HG02870 (cell line): ENCODE measurements around the gene TMEM119.
"Not testable (repeated sequence)": the region's sequence is repeated elsewhere in the genome, so short reads cannot be mapped to it uniquely, and the experiment has no call there.

ENCODE experiments used
- ATAC-seq: cut with Tn5 transposase; IDR thresholded peaks from one replicate; pipeline ENCODE4 v1.9.1; 2021; ENCODE audit warnings: mild to moderate bottlenecking, moderate library complexity; ENCODE audit not compliant: unreplicated experiment

Gene TMEM119

DNA sequence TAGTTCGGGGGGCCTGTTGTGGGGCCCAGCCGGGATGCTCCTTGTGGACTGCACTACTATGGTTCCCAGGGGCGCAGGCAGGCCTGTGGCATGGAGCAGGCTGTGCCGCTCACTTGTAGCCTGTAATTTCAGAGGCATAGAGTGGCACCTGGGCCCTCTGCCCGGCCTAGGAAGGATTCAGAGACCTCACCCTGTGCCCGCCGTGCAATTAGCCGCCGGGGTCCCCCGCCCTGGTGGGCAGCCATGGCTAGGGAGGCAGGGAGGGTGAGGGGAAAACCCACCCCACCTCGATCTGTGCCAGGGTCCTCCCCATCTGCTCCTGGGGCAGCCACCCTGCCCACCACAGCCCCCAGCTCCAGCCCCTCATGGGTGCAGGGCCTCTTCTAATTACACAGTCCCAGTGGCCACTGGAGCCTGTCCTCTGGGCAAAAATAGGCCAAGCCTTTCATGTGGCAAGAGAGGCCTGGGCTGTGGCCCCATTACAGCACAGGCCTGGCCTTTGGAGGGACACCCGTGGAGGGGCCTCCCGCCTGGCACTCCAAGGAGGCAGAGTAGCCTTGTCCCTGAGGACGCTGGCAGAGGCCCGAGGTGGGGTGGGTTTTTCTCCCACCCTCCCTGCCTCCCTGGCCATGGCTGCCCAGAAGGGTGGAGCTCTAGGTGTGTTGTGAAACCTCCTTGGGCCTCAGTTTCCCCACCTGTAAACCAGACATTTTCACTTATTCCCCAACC, 5.3 kb upstream of the TMEM119 start:
- no peak for ATAC-seq

DNA sequence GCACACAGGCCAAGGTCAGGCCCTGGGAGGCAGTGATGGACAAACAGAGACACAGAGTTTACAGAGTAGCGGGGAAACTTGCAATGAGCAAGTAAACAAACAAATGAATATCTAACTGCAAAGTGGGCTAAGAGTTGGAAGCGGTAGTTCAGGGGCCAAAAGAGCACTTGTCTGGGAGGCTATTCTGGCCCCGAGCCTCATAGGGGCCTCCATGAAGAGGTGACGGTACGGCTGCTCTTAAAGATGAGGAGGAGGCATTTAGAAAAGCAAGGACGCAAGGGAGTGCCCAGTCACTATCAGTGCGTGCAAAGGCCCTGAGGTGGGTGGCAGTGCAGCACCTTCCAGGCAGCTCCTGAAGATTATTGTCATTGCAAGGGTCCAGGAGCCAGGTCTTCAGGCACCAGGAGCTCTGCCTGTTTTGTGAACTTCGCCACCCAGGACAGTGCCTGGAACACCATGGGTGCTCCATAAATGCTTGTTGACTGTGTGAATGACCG, 4.4 kb upstream of the TMEM119 start:
- ATAC-seq: no peak

DNA sequence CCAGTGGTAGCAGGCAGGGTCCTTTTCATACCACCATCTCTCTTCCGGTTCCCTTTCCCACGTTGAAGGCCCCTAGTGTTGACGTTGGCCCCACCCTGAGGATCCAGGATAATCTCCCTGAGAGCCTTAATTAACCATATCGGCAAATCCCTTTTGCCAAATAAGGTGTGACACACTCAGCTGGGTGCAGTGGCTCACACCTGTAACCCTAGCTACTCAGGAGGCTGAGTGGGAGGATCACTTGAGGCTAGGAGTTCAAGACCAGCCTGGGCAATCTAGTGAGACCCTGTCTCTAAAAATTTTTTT, 2.8 kb upstream of the TMEM119 start:
- no peak for ATAC-seq

DNA sequence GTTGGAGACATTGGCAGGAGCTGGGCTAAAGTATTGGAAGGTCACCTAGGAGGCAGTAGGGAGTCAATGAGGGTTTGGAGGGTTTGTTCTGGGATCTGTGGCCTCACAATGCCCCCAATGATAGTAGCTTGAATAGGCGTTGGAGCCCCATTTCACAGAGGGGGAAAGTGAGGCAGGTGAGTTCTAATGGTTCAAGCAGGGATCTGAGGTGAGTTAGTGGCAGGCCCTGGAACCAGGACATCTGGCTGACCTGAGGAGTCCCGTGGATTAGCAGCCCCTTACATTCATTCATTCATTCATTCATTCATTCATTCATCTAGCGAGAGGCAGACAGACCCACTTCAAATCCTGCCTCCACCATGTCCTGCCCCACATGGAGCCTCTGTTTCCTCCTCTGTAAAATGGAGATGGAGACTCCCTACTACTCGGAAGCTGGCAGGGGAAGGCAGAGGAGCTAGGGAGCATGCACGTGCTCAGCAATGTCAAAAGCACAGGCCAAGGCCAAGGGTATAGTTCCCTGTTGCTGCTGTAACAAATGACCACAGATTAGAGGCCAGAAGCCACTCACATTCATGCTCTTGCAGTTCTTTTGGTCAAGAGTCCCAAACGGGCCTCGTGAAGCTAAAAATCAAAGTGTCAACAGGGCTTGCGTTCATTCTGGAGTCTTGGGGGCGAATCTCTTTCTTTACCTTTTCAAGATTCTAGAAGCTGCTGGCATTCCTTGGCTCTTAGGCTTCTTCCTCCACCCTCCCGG, 2.2 kb upstream of the TMEM119 start:
- no peak for ATAC-seq

DNA sequence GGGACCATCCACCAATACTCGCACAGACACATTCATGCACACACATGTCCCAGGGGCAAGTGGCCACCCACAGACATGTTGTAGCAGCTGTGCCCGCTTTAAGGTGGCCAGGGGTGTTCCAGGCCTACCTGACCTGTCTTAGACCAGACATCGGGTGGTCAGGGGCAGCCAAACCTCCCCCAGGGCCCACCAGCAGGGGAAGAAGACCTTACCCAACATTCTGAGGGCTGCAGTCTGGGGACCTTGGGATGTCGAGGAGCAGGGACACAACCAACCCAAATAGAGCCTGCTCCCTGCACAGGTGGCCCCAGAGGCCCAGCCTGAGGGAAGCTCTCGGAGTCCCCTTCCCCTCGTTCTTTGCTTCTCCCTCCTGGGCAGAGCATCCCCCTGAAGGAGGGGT, 1.7 kb upstream of the TMEM119 start:
- no peak for ATAC-seq

DNA sequence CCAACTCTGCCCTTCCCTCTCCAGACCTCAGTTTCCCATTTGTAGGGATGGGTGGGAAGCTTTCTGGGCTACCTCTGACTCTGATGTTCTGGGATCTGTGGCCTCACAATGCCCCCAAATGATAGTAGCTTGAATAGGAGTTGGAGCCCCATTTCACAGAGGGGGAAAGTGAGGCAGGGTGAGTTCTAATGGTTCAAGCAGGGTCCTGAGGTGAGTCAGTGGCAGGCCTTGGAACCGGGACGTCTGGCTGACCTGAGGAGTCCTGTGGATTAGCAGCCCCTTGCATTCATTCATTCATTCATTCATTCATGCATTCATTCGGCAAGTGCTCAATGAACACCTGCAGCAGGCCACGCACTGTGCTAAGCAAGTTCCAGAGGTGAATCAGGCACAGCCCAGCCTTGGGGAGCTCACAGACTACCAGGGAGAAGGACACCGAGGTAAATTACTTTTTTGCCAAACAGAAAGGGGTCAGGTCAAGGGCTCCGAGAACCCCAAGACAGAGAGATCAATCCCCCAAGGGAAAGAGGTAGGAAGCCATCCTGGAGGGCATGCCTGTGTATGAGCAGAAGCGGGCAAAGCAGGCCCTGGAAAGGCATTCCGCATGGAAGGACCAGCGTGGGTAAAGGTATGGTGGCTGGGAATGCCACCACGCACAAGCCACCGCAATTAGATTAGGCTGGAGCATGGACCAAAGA, 818 bp upstream of the TMEM119 start:
- no peak for ATAC-seq

DNA sequence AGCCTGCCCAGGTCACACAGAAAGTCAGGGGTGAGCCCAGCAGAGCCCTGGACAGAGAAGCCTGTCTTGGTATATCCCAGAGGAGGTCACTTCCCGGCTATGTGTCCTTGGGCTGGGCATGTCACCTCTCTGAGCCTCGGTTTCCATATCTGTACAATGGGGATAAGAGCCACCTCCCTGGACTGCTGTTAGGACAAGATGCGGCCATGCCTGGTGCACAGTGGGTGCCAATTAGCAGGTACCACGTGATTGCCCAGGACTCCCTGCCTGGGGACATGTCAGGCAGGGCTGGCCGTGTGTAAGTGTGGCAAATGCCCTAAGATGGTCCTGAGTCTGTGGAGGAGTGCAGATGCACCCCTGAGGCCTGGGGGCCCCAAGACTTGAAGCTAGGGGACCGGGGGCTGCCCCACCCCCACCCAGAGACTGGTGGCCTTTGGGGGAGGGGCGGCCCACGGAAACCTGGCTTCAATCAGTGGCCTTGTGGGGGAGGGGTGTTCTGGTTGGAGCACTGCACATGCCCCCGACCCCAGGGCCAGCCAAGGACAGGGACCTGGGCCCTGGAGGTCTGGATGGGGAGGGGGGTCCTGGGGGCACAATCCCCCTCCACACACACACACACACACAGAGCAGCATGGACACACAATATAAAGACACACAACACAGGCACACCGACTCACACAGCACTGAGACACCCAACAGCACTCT, 878 bp downstream of the TMEM119 start:
- ATAC-seq: no peak

DNA sequence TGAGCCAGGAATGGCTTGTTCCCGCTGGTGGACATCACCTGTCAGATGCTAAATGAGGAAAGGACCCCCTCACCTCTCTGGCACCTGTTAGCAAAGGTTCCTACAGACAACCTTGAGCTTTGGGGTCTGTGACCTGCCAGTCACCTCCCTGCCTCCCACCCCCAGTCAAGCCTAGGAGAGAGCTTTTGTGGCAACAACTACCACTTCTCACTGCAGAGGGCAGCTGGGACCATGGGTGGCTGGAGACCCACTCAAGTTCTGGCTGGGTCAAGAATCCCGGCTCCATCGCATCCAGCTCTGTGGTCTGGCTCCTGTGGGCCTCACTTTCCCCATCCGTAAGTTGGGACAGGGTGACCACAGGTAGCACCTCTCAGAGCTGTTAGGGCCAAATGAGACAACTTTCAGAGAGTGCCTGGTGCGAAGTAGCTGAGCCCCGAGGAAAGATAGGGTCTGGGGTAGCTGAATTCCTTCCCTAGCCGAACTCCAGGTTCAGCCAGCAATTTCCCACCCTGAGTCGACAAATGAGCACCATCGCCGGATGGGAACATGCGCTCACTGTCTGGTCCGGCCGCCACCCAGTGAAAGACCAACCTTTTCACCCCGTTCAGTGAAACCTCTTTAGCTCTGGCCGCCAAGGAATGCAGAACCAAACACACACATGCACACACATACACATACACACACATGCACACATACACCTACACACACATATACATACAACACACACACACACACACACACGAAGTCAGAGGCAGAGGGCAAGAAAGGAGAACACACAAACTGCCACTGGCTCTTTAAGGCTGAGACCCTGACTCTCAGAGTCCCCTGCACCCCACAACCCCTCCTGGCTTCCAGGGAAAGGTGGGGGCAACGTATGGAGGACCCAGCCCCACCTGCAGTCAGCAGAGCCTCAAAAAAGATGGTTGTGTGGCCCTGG, 1.9 kb downstream of the TMEM119 start:
- ATAC-seq: no peak

DNA sequence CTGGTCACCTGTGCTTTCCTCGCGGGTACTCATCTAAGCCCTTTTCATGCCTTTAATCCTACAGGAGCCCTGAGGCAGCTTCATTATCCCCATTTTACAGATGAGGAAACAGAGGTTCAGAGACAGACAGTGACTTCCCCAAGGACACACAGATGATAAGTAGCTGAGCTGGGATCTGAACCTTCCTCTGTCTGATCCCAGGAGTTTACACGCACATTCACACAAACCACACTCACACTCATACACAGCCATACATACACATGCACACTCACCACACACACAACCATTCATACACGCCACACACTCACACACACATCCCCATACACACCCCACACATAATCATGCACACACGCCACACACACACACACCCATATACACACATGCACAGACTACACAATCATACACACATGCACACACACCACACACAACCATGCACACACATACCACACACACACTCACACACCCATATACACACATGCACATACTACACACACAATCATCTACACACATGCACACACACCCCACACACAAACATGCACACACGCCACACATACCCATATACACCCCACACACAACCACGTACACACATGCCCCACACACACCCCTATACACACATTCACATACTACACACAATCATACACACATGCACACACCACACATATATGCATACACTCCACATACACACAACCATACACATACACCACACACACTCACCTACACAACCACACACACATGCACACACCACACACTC, 2.7 kb downstream of the TMEM119 start:
- ATAC-seq: no peak

DNA sequence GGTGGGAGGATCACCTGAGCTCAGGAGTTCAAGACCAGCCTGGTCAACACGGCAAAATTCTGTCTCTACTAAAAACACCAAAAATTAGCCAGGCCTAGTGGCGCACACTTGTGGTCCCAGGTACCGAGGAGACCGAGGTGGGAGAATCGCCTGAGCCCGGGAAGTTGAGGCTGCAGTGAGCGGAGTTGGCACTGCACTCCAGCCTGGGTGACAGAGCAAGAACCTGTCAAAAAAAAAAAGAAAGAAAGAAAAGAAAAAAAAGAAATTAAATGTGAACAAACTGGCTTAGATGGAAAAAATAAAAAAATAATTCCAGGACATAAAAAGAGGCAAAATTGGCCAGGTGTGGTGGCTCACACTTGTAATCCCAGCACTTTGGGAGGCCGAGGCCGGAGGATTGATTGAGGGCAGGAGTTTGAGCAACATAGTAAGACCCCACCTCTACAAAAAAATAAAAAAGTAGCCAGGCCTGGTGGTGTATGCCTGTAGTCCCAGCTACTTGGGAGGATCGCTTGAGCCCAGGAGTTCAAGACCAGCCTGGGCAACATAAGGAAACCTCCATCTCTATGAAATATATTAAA, 3.5 kb downstream of the TMEM119 start:
- ATAC-seq: no peak

DNA sequence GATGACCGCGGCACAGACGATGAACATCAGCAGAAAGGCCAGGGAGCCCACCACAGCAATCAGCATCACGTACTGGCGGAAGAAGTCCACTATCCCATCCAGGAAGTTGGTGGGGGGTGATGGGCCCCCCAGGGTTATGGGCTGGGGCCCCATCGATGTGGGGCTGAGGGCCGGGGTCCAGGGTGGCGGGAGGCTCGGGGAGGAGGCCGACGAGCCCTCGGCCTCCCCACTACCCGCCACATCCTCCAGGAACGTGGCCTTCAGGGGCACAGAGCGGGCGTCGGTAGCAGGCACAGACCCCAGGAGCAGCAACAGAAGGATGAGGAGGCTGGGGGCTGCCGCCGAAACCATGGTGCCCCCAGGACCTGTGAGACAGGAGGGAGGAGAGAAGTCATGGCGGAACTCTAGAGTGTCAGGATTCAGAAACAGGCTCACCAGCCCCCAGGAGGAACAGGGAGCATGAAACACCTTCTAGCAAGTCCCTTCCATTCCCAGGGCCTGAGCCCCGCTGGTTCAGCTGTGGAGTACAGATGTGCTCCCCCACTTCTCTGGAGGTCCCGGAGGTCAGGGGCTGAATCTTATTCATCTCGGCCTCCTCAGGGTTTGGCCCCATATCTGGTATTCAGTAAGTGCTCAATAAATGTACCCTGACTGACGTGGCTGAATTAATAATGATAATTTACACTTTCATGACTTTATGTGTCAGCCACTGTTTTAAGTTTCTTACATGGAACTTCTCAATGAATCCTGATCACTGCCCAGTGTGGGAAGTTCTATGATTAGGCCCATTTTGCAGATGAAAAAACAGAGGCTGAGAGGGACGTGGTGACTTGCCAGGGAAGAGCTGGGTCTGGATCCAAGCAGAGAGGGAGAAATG, 5.6 kb downstream of the TMEM119 start:
- ATAC-seq: no peak

DNA sequence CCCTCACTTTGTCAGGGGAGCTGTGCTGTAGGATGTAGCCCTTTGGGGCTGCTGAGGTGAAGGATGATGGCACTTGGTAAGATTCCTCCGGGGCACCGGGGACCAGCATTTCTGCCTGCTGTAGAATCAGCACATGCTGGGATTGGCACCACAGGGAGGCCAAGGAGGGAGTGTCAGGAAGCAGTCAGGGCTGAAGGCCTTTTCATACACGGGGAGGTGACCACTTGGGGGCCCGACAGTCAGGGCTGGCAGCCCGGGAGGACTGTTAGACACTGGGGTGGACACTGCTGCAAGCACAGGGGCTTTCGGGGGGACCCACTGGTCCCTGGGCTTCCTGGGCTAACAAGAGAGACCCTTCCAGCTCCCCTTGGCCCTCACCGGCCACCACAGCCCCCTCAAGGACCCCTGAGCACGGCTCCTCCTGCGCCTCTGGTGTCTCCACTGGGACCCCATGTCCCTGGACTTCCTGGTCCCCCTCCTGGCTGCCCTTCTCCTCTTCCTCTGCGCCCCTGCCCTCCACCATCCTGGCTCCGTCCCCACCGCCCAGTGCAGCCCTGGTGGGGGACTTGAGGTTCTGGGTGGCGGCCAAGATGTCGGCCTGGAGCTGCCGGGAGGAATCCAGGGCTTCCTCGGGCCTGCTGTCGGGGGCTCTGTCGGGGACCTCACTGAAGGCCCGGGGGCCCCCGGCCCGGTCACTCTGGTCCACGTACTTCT, 6.5 kb downstream of the TMEM119 start:
- ATAC-seq: no peak

DNA sequence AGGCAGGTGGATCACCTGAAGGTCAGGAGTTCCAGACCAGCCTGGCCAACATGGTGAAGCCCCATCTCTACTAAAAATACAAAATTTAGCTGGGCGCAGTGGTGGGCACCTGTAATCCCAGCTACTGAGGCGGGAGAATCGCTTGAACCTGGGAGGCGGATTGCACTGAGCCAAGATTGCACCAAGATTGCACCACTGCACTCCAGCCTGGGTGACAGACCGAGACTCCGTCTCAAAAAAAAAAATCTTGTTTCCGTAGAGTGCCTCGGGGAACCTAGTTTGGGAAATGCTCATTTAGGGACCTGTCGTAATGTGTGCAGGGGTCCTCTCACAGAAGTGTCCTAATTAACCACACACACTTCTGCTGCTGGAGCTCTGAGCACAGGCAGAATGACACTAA, 7.4 kb downstream of the TMEM119 start:
- ATAC-seq: not testable (repeated sequence)

DNA sequence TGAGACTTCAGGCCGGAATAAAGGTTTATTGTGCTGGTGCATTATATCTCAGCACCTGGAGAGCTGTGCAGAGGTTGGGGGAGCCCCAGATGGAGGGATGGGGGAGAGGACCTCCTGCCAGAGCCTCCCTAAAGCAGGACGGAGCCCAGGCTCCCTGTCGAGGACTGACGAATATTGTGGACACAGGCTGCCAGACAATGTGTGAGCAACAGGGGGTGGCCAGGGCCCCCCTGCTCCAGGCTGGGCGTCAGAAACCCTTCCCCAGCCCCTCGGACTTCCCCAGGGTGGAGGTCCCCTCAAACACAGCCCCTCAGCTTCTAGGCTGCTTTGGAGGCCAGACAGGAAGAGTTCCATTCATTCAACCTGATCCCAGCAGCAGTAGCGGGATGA, 8.0 kb downstream of the TMEM119 start:
- no peak for ATAC-seq

DNA sequence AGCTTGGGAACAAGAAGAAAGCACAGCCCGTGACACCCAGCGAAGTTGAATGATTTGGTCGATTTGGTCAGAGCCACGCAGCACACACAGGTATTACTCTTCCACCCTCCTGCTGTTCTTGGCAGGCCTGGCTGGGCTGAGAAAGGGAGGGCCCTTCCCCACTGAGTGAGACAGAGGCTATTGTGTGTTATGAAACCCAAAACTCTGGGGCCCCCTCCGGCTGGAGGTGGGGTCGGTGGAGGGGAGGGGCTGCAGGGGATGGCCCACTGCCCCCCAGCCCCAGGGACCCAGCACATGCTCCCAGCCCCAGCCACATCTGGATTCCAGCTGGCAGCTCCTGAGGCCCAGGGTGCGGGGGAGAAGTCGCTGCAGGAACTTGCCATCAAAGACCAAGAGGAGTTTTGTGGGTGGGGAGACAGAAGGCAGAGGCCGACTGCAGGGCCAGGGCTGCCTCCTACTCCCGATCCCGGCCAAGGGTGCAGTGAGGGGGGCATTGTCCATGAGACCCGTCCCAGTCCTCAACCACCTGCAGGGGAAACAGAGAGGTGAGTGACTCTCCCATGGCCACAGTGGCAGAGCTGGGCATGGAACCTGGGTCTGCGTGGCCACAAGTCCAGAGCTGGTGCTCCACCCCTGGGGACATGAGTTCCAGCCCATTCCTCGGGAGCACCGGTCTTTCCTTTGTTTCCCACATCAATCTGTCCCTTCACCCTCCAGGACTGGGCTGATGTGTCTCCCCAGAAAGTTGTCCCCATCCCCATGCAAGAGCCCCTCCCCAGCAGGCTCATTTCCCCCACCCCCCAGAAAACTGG, 8.7 kb downstream of the TMEM119 start:
- ATAC-seq: no peak

DNA sequence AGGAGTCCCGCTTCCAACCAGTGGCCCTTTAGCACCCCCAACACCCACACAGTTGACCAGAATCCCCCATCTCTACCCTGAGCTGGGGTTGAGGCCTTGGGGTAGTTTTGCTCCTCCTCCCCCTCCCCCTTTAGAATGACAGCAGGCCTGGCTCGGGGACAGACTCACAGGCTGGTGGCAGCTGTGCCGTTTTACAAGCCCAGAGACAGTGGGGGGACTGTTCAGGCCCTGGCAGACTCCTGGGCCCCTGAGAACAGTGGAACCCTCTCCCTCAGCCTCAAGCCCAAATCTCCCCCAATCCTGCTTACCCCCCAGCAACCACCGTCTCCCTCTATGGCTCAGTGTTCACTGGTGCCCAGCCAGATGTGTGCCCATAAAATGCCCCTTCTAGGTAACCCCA, 10.1 kb downstream of the TMEM119 start:
- no peak for ATAC-seq

DNA sequence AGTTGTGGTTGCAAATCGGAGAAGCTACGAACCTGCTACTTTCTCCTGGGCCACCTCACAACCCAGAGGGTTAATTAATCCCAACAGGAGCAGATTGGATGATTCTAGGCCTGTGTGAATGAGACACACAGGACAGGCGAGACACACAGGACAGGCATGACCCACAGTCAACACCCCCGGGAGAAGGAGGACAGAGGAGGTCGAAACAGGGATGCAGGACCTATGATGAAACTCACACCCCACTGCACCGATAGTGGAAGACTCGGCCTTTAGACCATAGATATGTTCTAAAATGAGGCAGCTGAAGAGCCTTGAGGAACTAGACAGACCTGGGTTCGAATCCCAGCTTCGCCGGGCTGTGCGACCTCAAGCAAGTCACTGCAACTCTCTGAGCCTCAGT, 11.6 kb downstream of the TMEM119 start:
- no peak for ATAC-seq
